Caco-2 (cell line): Measurements from ENCODE around the gene C1orf21. TPM values are rescaled to one million over a fixed set of nuclear protein-coding genes. Genes with fewer than 3 reads are reported as not detected.

Experiments
- BruUV-seq: library from RNA; stranded (reverse); fragments of 400-500 nt; replicated peaks from 2 replicates; lab custom pipeline; 2021; lab: Mats Ljungman, UMichigan
- CTCF ChIA-PET: fragments of 300-600 bp; sonication (Branson Sonifier 250); formaldehyde crosslinking; loops from one replicate; lab custom pipeline; 2022; ENCODE audit warnings: antibody characterized with exemption; lab: Charles Lee
- POLR2A ChIA-PET: fragments of 300-600 bp; sonication (Branson Sonifier 250); formaldehyde crosslinking; loops from one replicate; lab custom pipeline; 2022; ENCODE audit warnings: antibody characterized with exemption; lab: Charles Lee
- DNase-seq, 2 experiments: peaks; one replicate each; pipeline versions ENCODE4 v3.0.0 to v3.0.0-alpha.2; 2020 to 2022
- H3K27me3 ChIP-seq: replicated peaks from 2 replicates; pipeline ENCODE4 v1.6.0; 2011; ENCODE audit warnings: low read length; ENCODE audit not compliant: control insufficient read depth, insufficient read depth
- H3K36me3 ChIP-seq: 2 replicates; pipeline ENCODE4 v1.5.1; 2011; ENCODE audit warnings: low read length; ENCODE audit not compliant: control insufficient read depth, insufficient read depth
- H3K4me1 ChIP-seq: fragments of 250-450 bp; sonication (Bioruptor Pico); 2 replicates; pipeline ENCODE4 v1.5.1; 2020; ENCODE audit warnings: mild to moderate bottlenecking
- H3K4me3 ChIP-seq: 2 replicates; pipeline ENCODE4 v1.5.1; 2011; ENCODE audit warnings: low read depth, mild to moderate bottlenecking, control low read depth, low read length
- H3K9me3 ChIP-seq: fragments of 250-450 bp; sonication (Bioruptor Pico); 2 replicates; pipeline ENCODE4 v1.5.1; 2020; ENCODE audit warnings: mild to moderate bottlenecking, moderate library complexity
- H3K27ac Mint-ChIP-seq: one replicate; pipeline ENCODE4 v1.8.0; 2022; ENCODE audit warnings: mixed read lengths; ENCODE audit not compliant: unreplicated experiment
- H3K27me3 Mint-ChIP-seq: one replicate; pipeline ENCODE4 v1.8.0; 2022; ENCODE audit warnings: mixed read lengths; ENCODE audit not compliant: insufficient read depth, unreplicated experiment
- H3K36me3 Mint-ChIP-seq: one replicate; pipeline ENCODE4 v1.8.0; 2022; ENCODE audit warnings: mild to moderate bottlenecking, mixed read lengths; ENCODE audit not compliant: insufficient read depth, unreplicated experiment
- H3K4me1 Mint-ChIP-seq: one replicate; pipeline ENCODE4 v1.8.0; 2022; ENCODE audit warnings: low read depth, mixed read lengths; ENCODE audit not compliant: unreplicated experiment
- H3K4me3 Mint-ChIP-seq: one replicate; pipeline ENCODE4 v1.8.0; 2022; ENCODE audit warnings: mild to moderate bottlenecking, moderate library complexity, mixed read lengths; ENCODE audit not compliant: unreplicated experiment
- H3K9me3 Mint-ChIP-seq: one replicate; pipeline ENCODE4 v1.8.0; 2022; ENCODE audit warnings: mixed read lengths; ENCODE audit not compliant: unreplicated experiment
- intact Hi-C: fragments of 100-400 bp; cut with micrococcal nuclease; formaldehyde crosslinking; loops from one replicate; pipeline ENCODE4 v1.10.0; 2022; ENCODE audit not compliant: unreplicated experiment
- total RNA-seq: library from RNA; stranded (reverse); gene quantifications from 2 replicates; pipeline ENCODE4 v1.2.3, GENCODE V29; 2022
- TF ChIP-seq, protein P1 (sequence below), 2 experiments: fragments of 200-600 bp in 1 of 2; IDR thresholded peaks; 1 replicate in 1 of 2; 2 replicates in 1 of 2; pipeline versions ENCODE4 v1.5.1 to v1.8.0; 2011 to 2022; ENCODE audit warnings: antibody characterized with exemption in 1 of 2, control low read depth in 1 of 2, inconsistent platforms in 1 of 2, low read depth in 1 of 2, low read length in 1 of 2, mild to moderate bottlenecking in 1 of 2, moderate library complexity in 1 of 2; ENCODE audit not compliant: insufficient read depth in 1 of 2, severe bottlenecking in 1 of 2, unreplicated experiment in 1 of 2

Gene C1orf21
- total RNA-seq, 1 experiment from 2014 or later, result 0.82 TPM

- Mint-ChIP-seq H3K9me3 (peaks cover 10% of the 10 kb centered on the region), H3K27ac (no peak overlapping the region), H3K4me3 (no peak overlapping the region), H3K36me3 (no peaks in the 10 kb centered on the region), H3K27me3 (peaks cover 3% of the 10 kb centered on the region), H3K4me1 (no peaks in the 10 kb centered on the region)
- CTCF ChIA-PET, result no interaction called here
- Histone ChIP-seq H3K27me3 (no peaks in the 10 kb centered on the region), H3K4me3 (no peak overlapping the region), H3K9me3 (0 out of 2 replicates have a peak, but pooled peaks cover 3% of the 10 kb centered on the region), H3K4me1 (no peaks in the 10 kb centered on the region), H3K36me3 (no peaks in the 10 kb centered on the region)
- BruUV-seq, result no TSS peak
- no peak for DNase-seq
- TF ChIP-seq, protein P1, sequence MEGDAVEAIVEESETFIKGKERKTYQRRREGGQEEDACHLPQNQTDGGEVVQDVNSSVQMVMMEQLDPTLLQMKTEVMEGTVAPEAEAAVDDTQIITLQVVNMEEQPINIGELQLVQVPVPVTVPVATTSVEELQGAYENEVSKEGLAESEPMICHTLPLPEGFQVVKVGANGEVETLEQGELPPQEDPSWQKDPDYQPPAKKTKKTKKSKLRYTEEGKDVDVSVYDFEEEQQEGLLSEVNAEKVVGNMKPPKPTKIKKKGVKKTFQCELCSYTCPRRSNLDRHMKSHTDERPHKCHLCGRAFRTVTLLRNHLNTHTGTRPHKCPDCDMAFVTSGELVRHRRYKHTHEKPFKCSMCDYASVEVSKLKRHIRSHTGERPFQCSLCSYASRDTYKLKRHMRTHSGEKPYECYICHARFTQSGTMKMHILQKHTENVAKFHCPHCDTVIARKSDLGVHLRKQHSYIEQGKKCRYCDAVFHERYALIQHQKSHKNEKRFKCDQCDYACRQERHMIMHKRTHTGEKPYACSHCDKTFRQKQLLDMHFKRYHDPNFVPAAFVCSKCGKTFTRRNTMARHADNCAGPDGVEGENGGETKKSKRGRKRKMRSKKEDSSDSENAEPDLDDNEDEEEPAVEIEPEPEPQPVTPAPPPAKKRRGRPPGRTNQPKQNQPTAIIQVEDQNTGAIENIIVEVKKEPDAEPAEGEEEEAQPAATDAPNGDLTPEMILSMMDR (IDR thresholded peaks at IDR 0.05; ENCODE audit: insufficient read depth in 1 of 2, low read depth in 1 of 2, low read length in 1 of 2, severe bottlenecking in 1 of 2, unreplicated experiment in 1 of 2), result no peak
- POLR2A ChIA-PET, result no interaction called here
- intact Hi-C loops, result no loop called here
Measured at GRCh38 chr1:184648160-184648855, 261.5 kb downstream of the C1orf21 start.

DNA sequence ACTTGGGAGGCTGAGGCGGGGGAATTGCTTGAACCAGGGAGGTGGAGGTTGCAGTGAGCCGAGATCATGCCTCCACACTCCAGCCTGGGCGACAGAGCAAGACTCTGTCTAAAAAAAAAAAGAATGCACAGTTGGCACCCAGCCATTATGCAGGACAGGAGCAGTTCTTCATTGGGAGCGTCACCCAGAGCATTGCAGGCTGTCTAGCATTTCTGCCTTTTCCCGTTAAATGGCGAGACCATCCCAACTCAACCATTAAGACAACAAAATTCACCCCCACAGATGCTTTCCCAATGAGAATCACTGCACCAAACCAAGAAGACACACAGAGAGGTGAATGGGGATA, 262.0 kb downstream of the C1orf21 start:
- Histone ChIP-seq H3K4me1 (no peaks in the 10 kb centered on the region), H3K27me3 (no peaks in the 10 kb centered on the region), H3K9me3 (0 out of 2 replicates have a peak, but pooled peaks cover 3% of the 10 kb centered on the region), H3K4me3 (no peak overlapping the region), H3K36me3 (no peaks in the 10 kb centered on the region)
- peaks cover 10% of the 10 kb centered on the region for H3K9me3 Mint-ChIP-seq
- H3K27me3 Mint-ChIP-seq, result peaks cover 3% of the 10 kb centered on the region
- intact Hi-C loops, result no loop called here
- no peak for DNase-seq
- no TSS peak for BruUV-seq
- no peak overlapping the region for H3K4me3 Mint-ChIP-seq
- no peaks in the 10 kb centered on the region for H3K36me3 Mint-ChIP-seq
- H3K27ac Mint-ChIP-seq, result no peak overlapping the region
- TF ChIP-seq, protein P1 (IDR thresholded peaks at IDR 0.05; ENCODE audit: insufficient read depth in 1 of 2, low read depth in 1 of 2, low read length in 1 of 2, severe bottlenecking in 1 of 2, unreplicated experiment in 1 of 2), result no peak
- ChIA-PET POLR2A (no interaction called here), CTCF (no interaction called here)
- no peaks in the 10 kb centered on the region for H3K4me1 Mint-ChIP-seq

- TF ChIP-seq, protein P1 (IDR thresholded peaks at IDR 0.05; ENCODE audit: insufficient read depth in 1 of 2, low read depth in 1 of 2, low read length in 1 of 2, severe bottlenecking in 1 of 2, unreplicated experiment in 1 of 2), result no peak
- intact Hi-C loops, result no loop called here
- Mint-ChIP-seq H3K27ac (no peak overlapping the region), H3K4me3 (no peak overlapping the region), H3K36me3 (no peaks in the 10 kb centered on the region), H3K27me3 (peaks cover 3% of the 10 kb centered on the region), H3K4me1 (no peaks in the 10 kb centered on the region), H3K9me3 (peaks cover 10% of the 10 kb centered on the region)
- BruUV-seq, result no TSS peak
- Histone ChIP-seq H3K9me3 (0 out of 2 replicates have a peak, but pooled peaks cover 3% of the 10 kb centered on the region), H3K36me3 (no peaks in the 10 kb centered on the region), H3K27me3 (no peaks in the 10 kb centered on the region), H3K4me3 (no peak overlapping the region), H3K4me1 (no peaks in the 10 kb centered on the region)
- ChIA-PET CTCF (no interaction called here), POLR2A (no interaction called here)
- no peak for DNase-seq
Measured at GRCh38 chr1:184649451-184649888, 262.6 kb downstream of the C1orf21 start.
